ENCODE results near the gene USH1G.
"Not testable (repeated sequence)": the region's sequence is repeated elsewhere in the genome, so short reads cannot be mapped to it uniquely, and the experiment has no call there.

Gene USH1G

DNA sequence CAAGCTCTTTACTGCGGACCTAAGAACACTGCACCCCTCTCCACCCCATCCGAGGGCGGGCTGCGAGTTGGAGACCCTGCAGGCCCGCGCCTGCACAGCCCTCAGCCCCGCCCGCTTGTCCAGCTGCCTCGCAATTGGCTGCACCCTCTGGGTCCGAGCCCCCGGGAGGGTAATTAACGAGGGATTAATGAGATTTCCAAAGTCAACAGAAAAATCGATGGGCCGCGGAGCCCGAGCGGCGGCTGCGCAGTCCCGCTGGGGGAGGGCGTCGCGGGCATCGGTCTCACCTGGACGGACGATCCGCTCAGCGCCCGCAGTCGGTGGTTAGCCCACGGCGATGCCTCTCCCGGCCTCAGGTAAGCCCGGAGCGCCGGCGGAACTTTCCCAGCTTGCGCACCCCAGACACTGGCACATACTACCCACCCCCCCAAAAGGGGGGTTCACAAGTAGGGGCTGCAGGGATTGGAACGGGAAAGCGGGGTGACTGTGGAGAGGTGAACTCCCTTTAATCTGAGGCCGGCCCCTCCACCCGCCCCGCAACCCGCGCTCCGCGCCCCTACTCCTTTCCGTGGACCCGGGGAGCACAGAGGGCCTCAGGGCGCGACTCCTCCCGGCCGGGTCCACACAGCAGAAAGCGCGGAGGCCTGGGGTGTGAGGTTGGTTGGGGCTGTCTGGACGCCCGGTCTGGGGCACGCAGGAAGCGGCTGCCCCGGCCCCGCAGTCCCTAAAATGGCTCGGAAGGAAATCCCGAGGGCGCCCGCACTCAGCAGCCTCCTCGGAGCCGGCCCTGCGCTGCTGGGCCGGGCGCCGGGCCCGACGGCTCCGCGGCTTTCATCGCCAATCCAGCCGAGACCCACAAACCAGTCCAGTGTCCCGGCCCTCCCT is 12.8 kb upstream of the USH1G start, which contains the start of gene OTOP3:
Gene OTOP3 (plus strand): TSS at position 314 of the 885 bp plus-strand sequence. CDS start 24 bp downstream, at position 338.
- DNase-seq (ENCODE audit: extremely low read depth in 1 of 2, low read depth in 1 of 2), result no peak

DNA sequence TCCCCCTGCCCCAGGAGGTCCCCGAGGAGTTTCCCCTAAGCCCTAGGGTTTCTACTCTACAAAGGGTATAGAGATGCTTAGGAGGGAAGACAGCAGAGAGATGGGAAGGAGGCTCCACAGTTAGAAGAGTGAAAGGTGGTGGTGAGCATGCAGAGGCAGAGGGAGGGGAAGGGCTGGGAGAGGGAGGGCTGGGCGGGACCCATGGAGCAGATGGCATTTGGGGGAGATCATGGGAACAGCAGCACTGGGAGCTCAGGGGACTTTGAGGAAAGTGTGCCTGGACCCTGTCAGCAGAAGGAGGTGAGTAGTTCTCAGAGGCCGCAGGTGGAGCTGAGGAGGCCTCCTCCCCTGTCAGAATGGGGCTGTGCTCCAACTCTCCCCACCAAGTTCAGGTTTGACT is 12.0 kb upstream of the USH1G start:
- no peak for DNase-seq (ENCODE audit: extremely low read depth in 1 of 2, low read depth in 1 of 2)

DNA sequence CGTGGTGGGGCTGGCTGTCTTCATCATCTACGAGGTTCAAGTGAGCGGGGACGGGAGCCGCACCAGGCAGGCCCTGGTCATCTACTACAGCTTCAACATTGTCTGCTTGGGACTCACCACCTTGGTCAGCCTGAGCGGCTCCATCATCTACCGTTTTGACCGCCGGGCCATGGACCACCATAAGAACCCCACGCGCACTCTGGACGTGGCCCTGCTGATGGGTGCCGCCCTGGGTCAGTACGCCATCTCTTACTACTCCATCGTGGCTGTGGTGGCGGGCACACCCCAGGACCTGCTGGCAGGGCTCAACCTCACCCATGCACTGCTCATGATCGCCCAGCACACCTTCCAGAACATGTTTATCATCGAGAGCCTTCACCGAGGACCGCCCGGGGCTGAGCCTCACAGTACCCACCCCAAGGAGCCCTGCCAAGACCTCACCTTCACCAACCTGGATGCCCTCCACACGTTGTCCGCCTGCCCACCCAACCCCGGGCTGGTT is 7.5 kb upstream of the USH1G start:
- no peak for DNase-seq (ENCODE audit: extremely low read depth in 1 of 2, low read depth in 1 of 2)

GRCh38 chr17:74928786-74929185 is 5.7 kb upstream of the USH1G start:
- no peak for DNase-seq (ENCODE audit: extremely low read depth in 1 of 2, low read depth in 1 of 2)

GRCh38 chr17:74925242-74925641 is 2.2 kb upstream of the USH1G start:
- no peak for DNase-seq (ENCODE audit: extremely low read depth in 1 of 2, low read depth in 1 of 2)

DNA sequence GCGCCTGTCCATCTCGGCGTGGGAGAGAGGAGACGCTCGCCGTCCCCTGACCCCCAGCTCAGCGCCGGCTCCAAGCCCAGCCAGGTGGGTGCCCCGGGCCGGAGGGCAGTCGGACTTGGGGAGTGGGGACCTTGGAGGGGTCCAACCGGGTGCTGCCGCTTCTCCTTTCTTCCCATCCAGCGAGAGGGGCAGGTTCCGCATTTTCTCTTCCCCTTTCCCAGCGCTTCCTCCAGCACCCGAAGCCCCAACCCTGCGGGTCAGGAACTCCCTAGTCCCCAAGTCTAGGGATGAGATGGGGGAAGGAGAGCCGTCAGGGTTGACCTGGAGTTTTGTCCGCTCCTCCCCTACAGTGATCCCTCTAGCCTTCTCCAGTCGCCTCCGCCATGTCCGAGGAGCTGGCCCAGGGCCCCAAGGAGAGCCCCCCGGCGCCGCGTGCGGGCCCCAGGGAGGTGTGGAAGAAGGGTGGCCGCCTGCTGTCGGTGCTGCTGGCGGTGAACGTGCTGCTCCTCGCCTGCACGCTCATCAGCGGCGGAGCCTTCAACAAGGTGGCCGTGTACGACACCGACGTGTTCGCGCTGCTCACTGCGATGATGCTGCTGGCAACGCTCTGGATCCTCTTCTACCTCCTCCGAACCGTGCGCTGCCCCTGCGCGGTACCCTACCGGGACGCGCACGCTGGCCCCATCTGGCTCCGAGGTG is 1.3 kb upstream of the USH1G start, which contains the start of gene OTOP2:
Gene OTOP2 (plus strand): TSS at position 24 of the 699 bp plus-strand sequence. CDS start 360 bp downstream, at position 384.
- DNase-seq (ENCODE audit: extremely low read depth in 1 of 2, low read depth in 1 of 2), result no peak

DNA sequence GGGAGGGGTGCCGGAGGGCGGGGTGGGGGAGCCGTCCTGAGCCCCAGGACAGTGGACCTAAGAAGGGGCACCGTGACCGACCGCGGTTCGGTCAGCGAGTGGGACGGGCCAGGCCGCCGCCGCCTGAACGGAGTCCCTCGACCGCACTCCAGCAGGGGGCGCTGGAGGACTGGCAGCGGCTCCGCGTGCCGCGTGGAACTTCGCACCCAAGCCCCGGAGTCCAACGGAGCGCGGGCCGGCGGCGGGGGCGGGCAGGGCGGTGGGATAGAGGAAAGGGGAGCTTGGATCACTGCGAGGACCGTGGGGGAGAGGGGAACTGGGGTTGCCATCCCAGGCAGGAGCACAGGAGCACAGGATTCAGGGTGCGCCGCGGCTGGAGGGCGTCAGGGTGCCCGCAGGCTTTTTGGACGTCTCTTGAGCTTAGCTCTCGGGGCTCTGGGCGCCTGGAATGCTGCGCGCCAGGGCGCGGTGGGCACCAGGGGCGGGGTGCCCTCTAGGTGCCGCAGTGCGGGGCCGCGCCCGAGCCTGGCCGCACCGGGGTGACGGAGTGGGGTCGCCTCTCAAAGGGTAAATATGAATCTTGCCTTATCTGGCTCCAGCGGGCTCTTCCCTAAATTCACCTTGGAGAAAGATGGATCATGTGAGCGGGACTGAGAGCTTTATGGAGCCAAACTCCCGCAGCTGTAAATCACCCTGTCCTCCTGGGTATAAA is 639 bp upstream of the USH1G start:
- peak; percentile 35 to 38 for DNase-seq (ENCODE audit: extremely low read depth in 1 of 2, low read depth in 1 of 2)

DNA sequence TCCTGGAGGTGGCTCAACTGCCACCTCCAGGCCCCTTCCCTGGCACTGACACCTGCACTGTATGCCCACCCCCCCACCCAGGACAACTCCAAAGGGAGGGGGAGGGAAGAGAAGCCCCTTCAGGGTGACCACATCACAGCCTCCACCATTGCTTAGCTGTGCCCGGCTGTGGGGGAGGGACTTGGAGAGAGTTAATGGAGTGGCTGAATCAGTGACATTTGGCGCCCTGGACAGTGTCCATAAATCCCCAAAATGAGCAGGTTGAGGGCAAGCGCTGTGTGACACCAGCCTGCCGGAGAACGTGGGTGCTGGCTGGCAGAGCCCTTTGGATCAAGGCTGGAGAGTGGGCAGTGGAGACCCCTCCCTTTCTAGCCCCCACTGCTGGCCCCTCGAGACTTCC is 883 bp downstream of the USH1G start:
- DNase-seq (ENCODE audit: extremely low read depth in 1 of 2, low read depth in 1 of 2), result no peak

GRCh38 chr17:74921769-74922168 is 1.3 kb downstream of the USH1G start:
- DNase-seq (ENCODE audit: extremely low read depth in 1 of 2, low read depth in 1 of 2), result no peak

DNA sequence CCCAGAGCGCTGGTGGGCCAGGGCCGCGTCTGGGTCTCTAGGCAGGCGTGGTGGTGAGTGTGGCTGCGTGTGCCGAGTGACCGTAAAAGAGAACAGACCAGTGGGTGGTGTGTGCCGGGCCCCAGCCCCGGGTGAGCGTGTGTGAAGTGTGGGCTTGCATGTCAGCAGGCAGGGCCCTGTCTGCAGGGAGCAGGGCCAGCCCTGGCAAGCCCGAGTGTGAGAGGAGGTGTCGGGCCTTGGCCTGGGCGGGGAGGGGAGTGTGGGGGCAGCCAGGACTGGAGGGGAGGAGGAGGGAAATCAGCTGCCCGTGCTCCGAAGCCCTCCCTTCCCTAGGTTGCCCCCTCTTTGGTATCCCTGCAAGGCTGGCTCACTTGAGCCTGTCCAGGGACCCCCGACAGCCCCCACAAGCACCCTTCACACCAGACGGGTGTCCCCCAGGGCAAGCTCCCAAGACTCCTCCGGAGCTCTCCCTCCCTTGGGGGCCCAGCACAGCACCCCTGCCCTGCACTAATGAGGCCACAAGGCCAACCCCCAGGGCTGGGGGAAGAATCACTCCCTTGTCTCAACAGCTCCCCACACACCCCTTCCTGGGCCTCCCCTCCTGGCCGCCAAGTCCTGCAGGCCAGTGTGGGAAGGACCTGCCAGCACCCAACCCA is 1.9 kb downstream of the USH1G start:
- DNase-seq (ENCODE audit: extremely low read depth in 1 of 2, low read depth in 1 of 2), result no peak

DNA sequence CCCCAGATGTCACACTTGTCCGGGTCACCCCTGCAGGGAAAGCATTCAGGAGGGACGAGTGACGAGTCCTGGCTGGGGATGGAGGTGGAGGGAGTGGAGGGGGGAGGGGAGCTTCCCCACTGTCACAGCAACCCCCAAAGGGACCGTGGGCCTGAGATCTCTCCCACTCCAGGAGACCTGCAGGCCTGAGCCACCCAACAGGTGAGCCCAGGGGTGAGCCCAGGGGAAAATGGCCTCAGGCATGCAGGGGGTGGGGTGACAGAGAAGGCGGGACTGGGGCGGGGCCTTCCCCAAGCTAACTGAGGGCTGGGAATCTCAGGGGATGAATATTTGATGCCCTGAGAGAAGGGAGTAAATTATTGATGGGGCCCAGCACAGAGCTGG is 2.4 kb downstream of the USH1G start:
- DNase-seq (ENCODE audit: extremely low read depth in 1 of 2, low read depth in 1 of 2), result no peak

DNA sequence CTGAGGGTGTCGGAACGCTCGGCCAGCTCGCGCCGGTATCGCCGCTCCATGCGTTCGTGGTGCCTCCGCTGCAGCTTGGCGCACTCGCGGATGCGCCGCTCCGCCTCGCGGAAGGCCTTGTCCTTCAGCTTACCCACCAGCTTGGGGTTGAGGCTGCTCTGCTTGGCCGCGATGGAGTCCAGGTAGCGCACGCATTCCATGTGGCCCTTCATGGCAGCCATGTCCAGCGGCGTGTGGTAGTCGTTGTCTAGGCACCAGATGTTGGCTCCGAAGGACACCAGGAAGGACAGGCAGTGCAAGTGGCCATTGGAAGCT is 2.8 kb downstream of the USH1G start:
- DNase-seq (ENCODE audit: extremely low read depth in 1 of 2, low read depth in 1 of 2), result no peak

DNA sequence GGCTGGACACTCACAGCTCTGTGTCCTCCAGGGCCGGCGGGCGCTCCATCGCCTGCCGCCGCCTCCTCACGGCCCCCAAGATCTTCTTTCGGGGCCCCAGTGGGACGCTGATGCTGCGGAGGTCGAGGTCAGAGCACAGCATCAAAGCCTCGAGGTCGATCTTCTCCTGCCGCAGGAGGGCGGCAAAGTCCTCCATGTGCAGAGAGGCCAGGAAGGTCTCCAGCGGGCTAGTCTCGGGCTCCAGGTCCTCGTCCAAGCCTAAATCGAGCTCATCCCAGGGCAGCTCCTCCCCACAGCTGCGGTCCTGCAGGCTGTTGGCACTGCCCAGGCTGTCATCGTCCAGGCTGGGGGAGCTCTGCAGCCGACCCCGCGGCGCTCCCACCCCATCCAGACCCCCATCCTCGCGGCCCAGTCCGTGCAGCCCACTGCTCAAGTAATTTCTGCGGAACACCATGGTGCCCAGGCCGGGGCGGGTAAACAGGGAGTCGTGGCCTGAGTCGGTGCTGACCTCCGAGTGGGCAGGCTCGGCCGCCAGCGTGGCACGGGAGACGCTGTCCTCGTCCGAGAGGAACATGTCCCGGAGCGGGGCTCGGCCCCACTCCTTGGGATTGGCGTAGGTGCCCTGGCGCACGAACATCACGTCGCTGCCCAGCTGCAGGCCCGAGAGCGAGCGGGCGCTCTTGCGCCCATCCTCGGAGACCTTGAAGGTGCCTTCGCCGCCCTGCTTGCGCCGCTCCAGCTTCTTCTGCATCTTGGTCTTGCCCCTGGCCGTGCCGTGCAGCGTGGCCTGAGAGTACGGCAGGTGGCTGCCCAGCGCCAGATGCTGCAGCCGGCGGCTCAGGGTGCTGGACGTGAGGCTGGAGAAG is 3.4 kb downstream of the USH1G start:
- no peak for DNase-seq (ENCODE audit: extremely low read depth in 1 of 2, low read depth in 1 of 2)

GRCh38 chr17:74918906-74919305 is 4.1 kb downstream of the USH1G start:
- DNase-seq (ENCODE audit: extremely low read depth in 1 of 2, low read depth in 1 of 2), result no peak

DNA sequence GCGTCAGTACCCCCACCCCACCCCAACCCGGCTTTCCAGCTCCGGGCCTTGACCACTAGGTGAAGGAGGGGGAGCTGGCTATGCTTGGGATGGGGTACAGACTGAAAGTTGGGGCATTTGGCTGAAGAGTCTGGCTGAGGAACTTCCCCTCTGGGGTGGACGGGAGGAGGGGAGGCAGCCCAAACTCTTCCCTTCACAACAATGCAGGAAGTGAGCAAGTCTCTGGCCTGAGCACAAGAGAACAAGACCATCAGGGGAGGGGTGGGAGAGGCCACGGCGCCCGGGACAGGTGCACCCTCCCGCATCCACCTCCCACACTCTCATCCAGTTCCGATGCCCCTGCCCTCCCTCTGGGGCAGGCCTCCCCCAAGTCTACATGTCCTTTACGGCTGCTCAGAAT is 5.6 kb downstream of the USH1G start:
- DNase-seq (ENCODE audit: extremely low read depth in 1 of 2, low read depth in 1 of 2), result no peak

GRCh38 chr17:74916851-74917199 is 6.2 kb downstream of the USH1G start:
- no peak for DNase-seq (ENCODE audit: extremely low read depth in 1 of 2, low read depth in 1 of 2)

DNA sequence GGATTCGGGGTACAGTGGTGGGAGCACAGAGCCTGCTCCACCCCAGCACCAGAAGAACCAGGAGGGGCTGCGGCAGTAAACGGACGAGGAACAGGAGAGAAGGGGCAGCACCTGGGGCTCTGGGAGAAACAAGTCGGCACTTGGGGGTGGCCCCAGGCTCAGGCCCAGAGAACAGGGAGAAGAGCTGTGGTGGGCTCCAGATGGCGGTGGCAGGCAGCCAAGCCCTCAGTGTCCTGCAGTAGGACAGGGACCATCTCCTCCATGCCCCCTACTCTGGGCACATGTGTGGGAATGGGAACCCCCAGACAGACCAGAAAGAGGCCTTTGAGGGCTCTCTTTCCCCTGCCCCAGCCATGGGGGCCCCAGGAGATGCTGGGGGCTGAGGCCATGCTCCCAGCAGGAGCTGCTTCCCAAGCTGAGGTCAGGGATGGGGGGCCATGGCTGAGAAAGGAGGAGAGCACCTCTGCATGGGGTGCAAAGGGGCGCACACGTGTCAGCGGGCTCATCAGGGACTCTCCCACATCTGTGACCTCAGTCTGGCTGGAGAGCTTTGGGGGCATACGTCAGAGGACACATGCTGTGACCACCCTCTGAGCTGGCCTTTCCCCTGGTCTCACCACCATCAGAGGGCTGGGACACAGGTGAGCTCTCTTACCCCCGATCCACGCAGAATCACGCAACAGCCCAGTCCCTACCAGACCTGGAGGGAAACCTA is 6.8 kb downstream of the USH1G start:
- DNase-seq (ENCODE audit: extremely low read depth in 1 of 2, low read depth in 1 of 2), result no peak

GRCh38 chr17:74911423-74911822 is 11.6 kb downstream of the USH1G start:
- DNase-seq (ENCODE audit: extremely low read depth in 1 of 2, low read depth in 1 of 2), result not testable (repeated sequence)

DNA sequence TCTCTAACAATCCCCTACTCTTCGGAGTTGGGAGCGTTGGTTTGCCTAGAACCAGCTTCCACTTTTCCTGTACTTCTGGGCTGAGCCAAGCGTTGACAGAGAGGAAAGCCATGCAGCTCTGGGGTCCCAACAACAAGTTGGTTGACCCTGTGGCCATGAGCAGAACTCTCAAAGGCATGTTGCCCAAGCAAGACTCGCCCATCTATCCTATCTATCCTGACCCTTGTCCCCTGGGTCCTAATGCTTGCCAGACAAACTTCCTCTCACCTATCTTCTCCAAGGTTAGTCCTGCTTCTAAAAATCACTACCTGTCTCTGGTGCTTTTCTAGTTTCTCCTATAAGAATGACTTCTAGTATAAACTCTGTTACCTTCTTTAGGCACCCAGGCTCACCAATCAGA is 14.0 kb downstream of the USH1G start:
- not testable (repeated sequence) for DNase-seq (ENCODE audit: extremely low read depth in 1 of 2, low read depth in 1 of 2)

All from stimulated activated CD8-positive, alpha-beta memory T cell treated with anti-CD3 and anti-CD28 coated beads, Interleukin-7, amount 100 ng/mL, for 48 hours (primary cell).